Measurements from ENCODE around the gene SPESP1. TPM values are rescaled to one million over a fixed set of nuclear protein-coding genes. Genes with fewer than 3 reads are reported as not detected.

The SPESP1 gene
- polyA plus RNA-seq, 1 donor from 2014 or later, result not detected

GRCh38 chr15:68980786-68981185, 50.5 kb downstream of the SPESP1 start:
- Histone ChIP-seq H3F3A (ENCODE audit: insufficient read depth, low read length, poor library complexity, severe bottlenecking) (no peaks in the 10 kb centered on the region), H3K4me2 (ENCODE audit: low read length) (no peak overlapping the region), H3K9ac (ENCODE audit: low read length) (no peak overlapping the region), H3K36me3 (ENCODE audit: insufficient read depth, low read length) (no peaks in the 10 kb centered on the region), H3K4me3 (ENCODE audit: low read length) (no peak overlapping the region), H3K27ac (ENCODE audit: low read length) (no peak overlapping the region), H3K27me3 (ENCODE audit: insufficient read depth, low read depth, low read length) (no peaks in the 10 kb centered on the region), H3K9me2 (ENCODE audit: insufficient read depth, low read length) (no peaks in the 10 kb centered on the region), H4K20me1 (ENCODE audit: insufficient read depth) (no peaks in the 10 kb centered on the region), H2AFZ (ENCODE audit: low read depth, low read length) (no peak overlapping the region), H3K9me3 (ENCODE audit: low read length) (no peaks in the 10 kb centered on the region), H3K79me2 (replicated peaks; ENCODE audit: insufficient read depth, low read length) (no peaks in the 10 kb centered on the region)
- TF ChIP-seq EP300 (conservative IDR thresholded peaks at IDR 0.05; ENCODE audit: poor library complexity, severe bottlenecking), result no peak
- TF ChIP-seq RAD21 (conservative IDR thresholded peaks at IDR 0.05), result no peak
- no peak for TF ChIP-seq EZH2 (IDR thresholded peaks at IDR 0.05; ENCODE audit: borderline replicate concordance, insufficient read depth, low read length, poor library complexity, severe bottlenecking)
- no peak for TF ChIP-seq REST (IDR thresholded peaks at IDR 0.05; ENCODE audit: borderline replicate concordance)
- TF ChIP-seq SMC3 (conservative IDR thresholded peaks at IDR 0.05; ENCODE audit: poor library complexity), result no peak
- no peak for TF ChIP-seq MXI1 (conservative IDR thresholded peaks at IDR 0.05; ENCODE audit: poor library complexity, severe bottlenecking)
- TF ChIP-seq TAF1 (IDR thresholded peaks at IDR 0.05; ENCODE audit: low read depth), result no peak
- no peak for TF ChIP-seq POLR2AphosphoS5 (IDR thresholded peaks at IDR 0.05)
- TF ChIP-seq, protein P1, sequence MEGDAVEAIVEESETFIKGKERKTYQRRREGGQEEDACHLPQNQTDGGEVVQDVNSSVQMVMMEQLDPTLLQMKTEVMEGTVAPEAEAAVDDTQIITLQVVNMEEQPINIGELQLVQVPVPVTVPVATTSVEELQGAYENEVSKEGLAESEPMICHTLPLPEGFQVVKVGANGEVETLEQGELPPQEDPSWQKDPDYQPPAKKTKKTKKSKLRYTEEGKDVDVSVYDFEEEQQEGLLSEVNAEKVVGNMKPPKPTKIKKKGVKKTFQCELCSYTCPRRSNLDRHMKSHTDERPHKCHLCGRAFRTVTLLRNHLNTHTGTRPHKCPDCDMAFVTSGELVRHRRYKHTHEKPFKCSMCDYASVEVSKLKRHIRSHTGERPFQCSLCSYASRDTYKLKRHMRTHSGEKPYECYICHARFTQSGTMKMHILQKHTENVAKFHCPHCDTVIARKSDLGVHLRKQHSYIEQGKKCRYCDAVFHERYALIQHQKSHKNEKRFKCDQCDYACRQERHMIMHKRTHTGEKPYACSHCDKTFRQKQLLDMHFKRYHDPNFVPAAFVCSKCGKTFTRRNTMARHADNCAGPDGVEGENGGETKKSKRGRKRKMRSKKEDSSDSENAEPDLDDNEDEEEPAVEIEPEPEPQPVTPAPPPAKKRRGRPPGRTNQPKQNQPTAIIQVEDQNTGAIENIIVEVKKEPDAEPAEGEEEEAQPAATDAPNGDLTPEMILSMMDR (IDR thresholded peaks at IDR 0.05; ENCODE audit: poor library complexity, severe bottlenecking), result no peak

GRCh38 chr15:68981941-68982340, 51.6 kb downstream of the SPESP1 start:
- TF ChIP-seq POLR2AphosphoS5 (IDR thresholded peaks at IDR 0.05), result no peak
- no peak for TF ChIP-seq MXI1 (conservative IDR thresholded peaks at IDR 0.05; ENCODE audit: poor library complexity, severe bottlenecking)
- TF ChIP-seq, protein P1 (IDR thresholded peaks at IDR 0.05; ENCODE audit: poor library complexity, severe bottlenecking), result no peak
- no peak for TF ChIP-seq RAD21 (conservative IDR thresholded peaks at IDR 0.05)
- no peak for TF ChIP-seq SMC3 (conservative IDR thresholded peaks at IDR 0.05; ENCODE audit: poor library complexity)
- no peak for TF ChIP-seq REST (IDR thresholded peaks at IDR 0.05; ENCODE audit: borderline replicate concordance)
- no peak for TF ChIP-seq EZH2 (IDR thresholded peaks at IDR 0.05; ENCODE audit: borderline replicate concordance, insufficient read depth, low read length, poor library complexity, severe bottlenecking)
- no peak for TF ChIP-seq EP300 (conservative IDR thresholded peaks at IDR 0.05; ENCODE audit: poor library complexity, severe bottlenecking)
- no peak for TF ChIP-seq TAF1 (IDR thresholded peaks at IDR 0.05; ENCODE audit: low read depth)
- Histone ChIP-seq H3K9ac (ENCODE audit: low read length) (no peak overlapping the region), H3K36me3 (ENCODE audit: insufficient read depth, low read length) (no peaks in the 10 kb centered on the region), H2AFZ (ENCODE audit: low read depth, low read length) (no peak overlapping the region), H3K9me2 (ENCODE audit: insufficient read depth, low read length) (no peaks in the 10 kb centered on the region), H3K79me2 (replicated peaks; ENCODE audit: insufficient read depth, low read length) (no peaks in the 10 kb centered on the region), H3K27me3 (ENCODE audit: insufficient read depth, low read depth, low read length) (no peaks in the 10 kb centered on the region), H3K9me3 (ENCODE audit: low read length) (no peaks in the 10 kb centered on the region), H3K4me3 (ENCODE audit: low read length) (no peak overlapping the region), H3K27ac (ENCODE audit: low read length) (no peak overlapping the region), H4K20me1 (ENCODE audit: insufficient read depth) (no peaks in the 10 kb centered on the region), H3K4me2 (ENCODE audit: low read length) (no peak overlapping the region), H3F3A (ENCODE audit: insufficient read depth, low read length, poor library complexity, severe bottlenecking) (no peaks in the 10 kb centered on the region)

All from neural cell (in vitro differentiated cells).